Vagina (tissue), 2 donors: ENCODE results near the gene SMARCC1. TPM values are rescaled to one million over a fixed set of nuclear protein-coding genes. Genes with fewer than 3 reads are reported as not detected.

Source experiments
- DNase-seq, 2 donors: peaks; one replicate each; pipeline ENCODE4 v3.0.0-alpha.2; 2017; ENCODE audit errors: extremely low spot score in 2 of 2
- H3K27ac ChIP-seq: fragments of 200-600 bp; sonication (generic); one replicate; pipeline ENCODE4 v1.5.1; 2019
- H3K27me3 ChIP-seq: fragments of 200-600 bp; sonication (generic); one replicate; pipeline ENCODE4 v1.5.1; 2019
- H3K36me3 ChIP-seq, 2 donors: fragments of 200-600 bp; sonication (generic); one replicate each; pipeline ENCODE4 v1.5.1; 2017 to 2019
- H3K4me1 ChIP-seq: fragments of 200-600 bp; sonication (generic); one replicate; pipeline ENCODE4 v1.5.1; 2019
- H3K4me3 ChIP-seq, 2 donors: fragments of 200-600 bp; sonication (generic); 1 replicate in 1 of 2; 2 replicates in 1 of 2; pipeline ENCODE4 v1.5.1; 2016 to 2019
- H3K9me3 ChIP-seq: fragments of 200-600 bp; sonication (generic); one replicate; pipeline ENCODE4 v1.5.1; 2019
- CTCF ChIP-seq, 3 experiments: fragments of 450-650 bp in 2 of 3; fragments of 200-600 bp in 1 of 3; sonication (generic) in 1 of 3; IDR thresholded peaks; one replicate each; pipeline ENCODE4 v1.5.1; 2017 to 2019; ENCODE audit warnings: antibody characterized with exemption in 3 of 3, mild to moderate bottlenecking in 2 of 3, moderate library complexity in 2 of 3
- POLR2A ChIP-seq, 2 donors: fragments of 450-650 bp; IDR thresholded peaks; one replicate each; pipeline ENCODE4 v1.6.1; 2017; ENCODE audit warnings: antibody characterized with exemption in 2 of 2, mild to moderate bottlenecking in 2 of 2, moderate library complexity in 2 of 2
- POLR2AphosphoS5 ChIP-seq, 2 donors: sonication (generic); formaldehyde crosslinking; IDR thresholded peaks; one replicate each; pipeline ENCODE4 v1.9.0; 2017; ENCODE audit warnings: antibody characterized with exemption in 2 of 2, mild to moderate bottlenecking in 2 of 2, low read depth in 1 of 2; ENCODE audit not compliant: insufficient read depth in 1 of 2
- intact Hi-C: fragments of 100-400 bp; cut with DNase I; formaldehyde crosslinking; loops from one replicate; pipeline ENCODE4 v1.15.1; 2023
- total RNA-seq: library from RNA; depleted of rRNA; stranded (reverse); fragments of >200 nt; gene quantifications from one replicate; pipeline ENCODE4 v1.2.3, GENCODE V29; 2016

The SMARCC1 gene
- total RNA-seq, 1 donor from 2014 or later = 39.0 TPM

DNA sequence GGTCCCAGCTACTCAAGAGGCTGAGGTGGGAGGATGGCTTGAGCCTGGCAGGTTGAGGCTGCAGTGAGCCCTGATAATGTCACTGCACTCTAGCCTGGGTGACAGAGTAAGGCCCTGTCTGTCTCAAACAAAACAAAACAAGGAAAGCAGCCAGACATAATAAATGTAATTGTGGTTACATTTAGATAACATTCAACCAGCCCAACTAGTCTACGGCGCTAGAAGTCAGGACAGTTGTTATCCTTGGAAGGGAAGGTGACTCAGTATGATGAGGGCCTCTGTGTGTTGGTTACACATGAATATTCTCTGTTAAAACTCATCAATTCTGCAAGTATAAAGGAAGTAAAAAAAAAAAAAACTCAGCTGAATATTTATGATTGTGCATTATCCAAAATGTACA lies 176.0 kb downstream of the SMARCC1 start:
- peaks cover 0 to 17% of the 10 kb centered on the region in 2 donors for H3K36me3 ChIP-seq

GRCh38 chr3:47604145-47604544 lies 177.5 kb downstream of the SMARCC1 start:
- H3K9me3 ChIP-seq = no peaks in the 10 kb centered on the region
- no peak overlapping the region for H3K4me3 ChIP-seq
- DNase-seq = no peak
- H3K27ac ChIP-seq = no peak overlapping the region
- TF ChIP-seq POLR2A (IDR thresholded peaks at IDR 0.05) (no peak), CTCF (IDR thresholded peaks at IDR 0.05) (no peak), POLR2AphosphoS5 (IDR thresholded peaks at IDR 0.05; ENCODE audit: insufficient read depth in 1 of 2, low read depth in 1 of 2) (no peak)
- peaks cover 0 to 20% of the 10 kb centered on the region in 2 donors for H3K36me3 ChIP-seq
- no peaks in the 10 kb centered on the region for H3K27me3 ChIP-seq
- intact Hi-C loops = no loop called here
- no peaks in the 10 kb centered on the region for H3K4me1 ChIP-seq

More for the DNA sequence above, 176.0 kb downstream of the SMARCC1 start:
- intact Hi-C loops = no loop called here
- Histone ChIP-seq H3K27ac (no peak overlapping the region), H3K27me3 (no peaks in the 10 kb centered on the region), H3K4me1 (no peaks in the 10 kb centered on the region), H3K9me3 (no peaks in the 10 kb centered on the region), H3K4me3 (no peak overlapping the region)
- no peak for TF ChIP-seq POLR2A (IDR thresholded peaks at IDR 0.05)
- no peak for TF ChIP-seq CTCF (IDR thresholded peaks at IDR 0.05)
- no peak for TF ChIP-seq POLR2AphosphoS5 (IDR thresholded peaks at IDR 0.05; ENCODE audit: insufficient read depth in 1 of 2, low read depth in 1 of 2)
- DNase-seq = no peak

- no peaks in the 10 kb centered on the region for H3K27me3 ChIP-seq
- intact Hi-C loops = no loop called here
- no peak overlapping the region for H3K27ac ChIP-seq
Observed at GRCh38 chr3:47603332-47603731, 178.4 kb downstream of the SMARCC1 start.

GRCh38 chr3:47601281-47601680 lies 180.4 kb downstream of the SMARCC1 start:
- no peak for TF ChIP-seq POLR2A (IDR thresholded peaks at IDR 0.05)
- TF ChIP-seq POLR2AphosphoS5 (IDR thresholded peaks at IDR 0.05; ENCODE audit: insufficient read depth in 1 of 2, low read depth in 1 of 2) = no peak
- TF ChIP-seq CTCF (IDR thresholded peaks at IDR 0.05) = no peak
- H3K4me3 ChIP-seq = no peak overlapping the region
- no peaks in the 10 kb centered on the region for H3K9me3 ChIP-seq
- no peak for DNase-seq
- no peaks in the 10 kb centered on the region for H3K27me3 ChIP-seq
- H3K27ac ChIP-seq = no peak overlapping the region
- intact Hi-C loops = no loop called here
- peaks cover 0 to 13% of the 10 kb centered on the region in 2 donors for H3K36me3 ChIP-seq
- no peaks in the 10 kb centered on the region for H3K4me1 ChIP-seq

More at GRCh38 chr3:47603332-47603731, 178.4 kb downstream of the SMARCC1 start:
- no peak overlapping the region for H3K4me3 ChIP-seq
- no peak for DNase-seq
- H3K4me1 ChIP-seq = no peaks in the 10 kb centered on the region
- no peaks in the 10 kb centered on the region for H3K9me3 ChIP-seq
- H3K36me3 ChIP-seq = peaks cover 0 to 13% of the 10 kb centered on the region in 2 donors
- TF ChIP-seq CTCF (IDR thresholded peaks at IDR 0.05) (no peak), POLR2A (IDR thresholded peaks at IDR 0.05) (no peak), POLR2AphosphoS5 (IDR thresholded peaks at IDR 0.05; ENCODE audit: insufficient read depth in 1 of 2, low read depth in 1 of 2) (no peak)

GRCh38 chr3:47594792-47595191 lies 186.9 kb downstream of the SMARCC1 start:
- no peak overlapping the region for H3K4me3 ChIP-seq
- DNase-seq = no peak
- TF ChIP-seq CTCF (IDR thresholded peaks at IDR 0.05) = no peak
- TF ChIP-seq POLR2A (IDR thresholded peaks at IDR 0.05) = no peak
- no peak for TF ChIP-seq POLR2AphosphoS5 (IDR thresholded peaks at IDR 0.05; ENCODE audit: insufficient read depth in 1 of 2, low read depth in 1 of 2)
- no peak overlapping the region for H3K27ac ChIP-seq
- peaks cover 0 to 16% of the 10 kb centered on the region in 2 donors for H3K36me3 ChIP-seq
- H3K27me3 ChIP-seq = no peaks in the 10 kb centered on the region
- intact Hi-C loops = no loop called here
- H3K9me3 ChIP-seq = no peaks in the 10 kb centered on the region
- no peaks in the 10 kb centered on the region for H3K4me1 ChIP-seq
